H1 (cell line): Measurements from ENCODE around the gene STXBP4.

Experiments used
- CHD2 ChIP-seq: IDR thresholded peaks from 2 replicates; pipeline ENCODE4 v1.6.1; 2012; ENCODE audit warnings: low read length, improper control_type of control experiment
- CTCF ChIP-seq, 3 experiments: IDR thresholded peaks; 1 replicate in 2 of 3; 2 replicates in 1 of 3; pipeline versions ENCODE4 v1.5.1 to v1.6.1; 2011; ENCODE audit warnings: low read length in 3 of 3, mild to moderate bottlenecking in 3 of 3, inconsistent platforms in 2 of 3, low read depth in 1 of 3, moderate library complexity in 1 of 3; ENCODE audit not compliant: insufficient read depth in 1 of 3; ENCODE audit errors: control extremely low read depth in 1 of 3
- EZH2 ChIP-seq: fragments of 200-600 bp; sonication (generic); IDR thresholded peaks from 2 replicates; pipeline ENCODE4 v1.7.1; 2012; ENCODE audit warnings: low read depth, mild to moderate bottlenecking, moderate library complexity, low read length, inconsistent platforms; ENCODE audit not compliant: severe bottlenecking
- FOSL1 ChIP-seq: IDR thresholded peaks from 2 replicates; pipeline ENCODE4 v1.6.1; 2011; ENCODE audit warnings: mild to moderate bottlenecking, low read depth, low read length, moderate library complexity; ENCODE audit not compliant: insufficient read depth
- GABPA ChIP-seq: IDR thresholded peaks from 2 replicates; pipeline ENCODE4 v1.6.1; 2011; ENCODE audit warnings: mild to moderate bottlenecking, low read length, moderate library complexity, borderline replicate concordance; ENCODE audit not compliant: insufficient read depth
- POLR2A ChIP-seq, 2 experiments: IDR thresholded peaks; 1 replicate in 1 of 2; 2 replicates in 1 of 2; pipeline ENCODE4 v1.6.1; 2011; ENCODE audit warnings: low read depth in 2 of 2, low read length in 2 of 2, mild to moderate bottlenecking in 2 of 2; ENCODE audit errors: control extremely low read depth in 1 of 2
- SP1 ChIP-seq: IDR thresholded peaks from 2 replicates; pipeline ENCODE4 v1.6.1; 2011; ENCODE audit warnings: low read depth, low read length

GRCh38 chr17:54974759-54975158, 6.2 kb downstream of the STXBP4 start:
- TF ChIP-seq POLR2A (IDR thresholded peaks at IDR 0.05; ENCODE audit: control extremely low read depth in 1 of 2, low read depth in 2 of 2, low read length in 2 of 2) (no peak), CTCF (IDR thresholded peaks at IDR 0.05; ENCODE audit: control extremely low read depth in 1 of 3, insufficient read depth in 1 of 3, low read depth in 1 of 3, low read length in 3 of 3) (no peak), SP1 (no peak), CHD2 (no peak), GABPA (no peak), FOSL1 (no peak), EZH2 (no peak)
